ENCODE measurements around the gene ARL14. TPM values are rescaled to one million over a fixed set of nuclear protein-coding genes. Genes with fewer than 3 reads are reported as not detected.
"Not testable (repeated sequence)": the region's sequence is repeated elsewhere in the genome, so short reads cannot be mapped to it uniquely, and the experiment has no call there.

ARL14 gene
- total and polyA plus RNA-seq, 12 donors, result 0.17 to 0.27 (median 0.20) TPM; not detected in 8

DNA sequence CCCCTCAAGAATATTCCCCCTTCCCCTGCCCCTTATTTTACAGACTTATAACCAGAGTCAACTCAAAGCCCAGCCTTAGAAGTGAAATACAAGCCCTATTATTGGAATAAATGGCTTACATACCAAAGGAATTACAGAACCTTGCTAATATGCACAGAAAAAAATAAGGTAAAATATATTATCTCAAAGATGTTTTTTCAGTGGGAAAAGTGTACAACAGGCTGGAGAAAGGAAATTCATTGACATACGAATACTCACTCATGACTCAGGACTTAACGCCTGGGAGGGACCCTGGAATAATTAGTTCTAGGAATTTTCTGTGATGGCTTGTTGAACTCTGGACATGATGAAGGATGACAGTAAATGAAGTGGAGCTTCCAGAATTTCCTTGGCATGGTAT, 27.0 kb downstream of the ARL14 start:
- no peaks in the 10 kb centered on the region for H3K36me3 ChIP-seq (replicated peaks in 1 of 2)
- intact Hi-C loops (cut with DNase I), result loop anchor here (10.0 kb wide), 2 partner anchors 241 to 721 kb away; no protein-coding TSS in a partner anchor
- H3K27me3 ChIP-seq, result no peaks in the 10 kb centered on the region
- no peaks in the 10 kb centered on the region for H3K9me3 ChIP-seq (replicated peaks in 1 of 3)
- peaks cover 0 to 3% of the 10 kb centered on the region in 2 donors for H3K4me1 ChIP-seq (replicated peaks in 1 of 2)
- TF ChIP-seq, protein P1, sequence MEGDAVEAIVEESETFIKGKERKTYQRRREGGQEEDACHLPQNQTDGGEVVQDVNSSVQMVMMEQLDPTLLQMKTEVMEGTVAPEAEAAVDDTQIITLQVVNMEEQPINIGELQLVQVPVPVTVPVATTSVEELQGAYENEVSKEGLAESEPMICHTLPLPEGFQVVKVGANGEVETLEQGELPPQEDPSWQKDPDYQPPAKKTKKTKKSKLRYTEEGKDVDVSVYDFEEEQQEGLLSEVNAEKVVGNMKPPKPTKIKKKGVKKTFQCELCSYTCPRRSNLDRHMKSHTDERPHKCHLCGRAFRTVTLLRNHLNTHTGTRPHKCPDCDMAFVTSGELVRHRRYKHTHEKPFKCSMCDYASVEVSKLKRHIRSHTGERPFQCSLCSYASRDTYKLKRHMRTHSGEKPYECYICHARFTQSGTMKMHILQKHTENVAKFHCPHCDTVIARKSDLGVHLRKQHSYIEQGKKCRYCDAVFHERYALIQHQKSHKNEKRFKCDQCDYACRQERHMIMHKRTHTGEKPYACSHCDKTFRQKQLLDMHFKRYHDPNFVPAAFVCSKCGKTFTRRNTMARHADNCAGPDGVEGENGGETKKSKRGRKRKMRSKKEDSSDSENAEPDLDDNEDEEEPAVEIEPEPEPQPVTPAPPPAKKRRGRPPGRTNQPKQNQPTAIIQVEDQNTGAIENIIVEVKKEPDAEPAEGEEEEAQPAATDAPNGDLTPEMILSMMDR (IDR thresholded peaks at IDR 0.05), result no peak
- no peak for TF ChIP-seq POLR2A (IDR thresholded peaks at IDR 0.05)
- no peak overlapping the region for H3K4me3 ChIP-seq
- WGBS, 4 donors, result 78 to 88% (median 82%) methylated on average over 2 of the region's 2 CpGs
- DNase-seq, result no peak
- no peak overlapping the region for H3K27ac ChIP-seq

DNA sequence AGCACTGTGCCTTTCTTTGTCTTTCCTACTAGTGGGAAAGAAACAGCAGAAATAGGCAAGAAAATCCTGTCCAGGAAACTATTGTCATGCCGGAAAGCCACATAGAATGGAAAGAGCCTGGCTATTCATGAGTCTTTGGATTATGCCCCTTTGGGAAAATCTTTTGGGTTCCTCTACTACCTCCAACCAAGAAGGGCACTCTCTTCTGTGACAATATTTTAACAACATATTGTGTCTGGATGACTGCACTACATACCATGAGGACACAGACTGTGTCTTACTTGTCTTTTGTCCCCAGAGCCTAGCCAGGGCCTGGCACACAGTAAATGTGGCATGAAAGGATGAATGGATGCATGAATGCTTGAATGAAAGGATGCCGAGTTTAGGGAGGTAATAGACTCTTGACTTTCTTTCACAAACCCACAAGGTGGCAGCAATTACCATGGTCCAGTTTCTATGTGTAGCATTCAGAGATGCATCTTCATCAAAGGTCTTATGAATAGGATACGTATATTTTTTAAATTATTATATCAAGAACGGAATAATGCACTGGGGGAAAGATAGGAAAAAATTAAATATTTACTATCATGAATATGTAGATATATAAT, 30.3 kb downstream of the ARL14 start:
- peak in 6 of 7 donors; percentile 39 to 63 (median 52) for DNase-seq
- H3K36me3 ChIP-seq (replicated peaks in 1 of 2), result no peaks in the 10 kb centered on the region
- no peaks in the 10 kb centered on the region for H3K9me3 ChIP-seq (replicated peaks in 1 of 3)
- no peak overlapping the region for H3K27ac ChIP-seq
- 16 to 20% (median 19%) methylated on average over 4 of the region's 4 CpGs for WGBS, 4 donors
- TF ChIP-seq, protein P1 (IDR thresholded peaks at IDR 0.05), result peak; percentile 35 to 80 (median 68)
- TF ChIP-seq POLR2A (IDR thresholded peaks at IDR 0.05), result no peak
- H3K4me3 ChIP-seq, result no peak overlapping the region
- intact Hi-C loops (cut with DNase I), result loop anchor here (5.0 to 10.0 kb wide), 3 partner anchors 235 to 718 kb away; no protein-coding TSS in a partner anchor
- H3K27me3 ChIP-seq, result no peaks in the 10 kb centered on the region
- no peaks in the 10 kb centered on the region for H3K4me1 ChIP-seq (replicated peaks in 1 of 2)

DNA sequence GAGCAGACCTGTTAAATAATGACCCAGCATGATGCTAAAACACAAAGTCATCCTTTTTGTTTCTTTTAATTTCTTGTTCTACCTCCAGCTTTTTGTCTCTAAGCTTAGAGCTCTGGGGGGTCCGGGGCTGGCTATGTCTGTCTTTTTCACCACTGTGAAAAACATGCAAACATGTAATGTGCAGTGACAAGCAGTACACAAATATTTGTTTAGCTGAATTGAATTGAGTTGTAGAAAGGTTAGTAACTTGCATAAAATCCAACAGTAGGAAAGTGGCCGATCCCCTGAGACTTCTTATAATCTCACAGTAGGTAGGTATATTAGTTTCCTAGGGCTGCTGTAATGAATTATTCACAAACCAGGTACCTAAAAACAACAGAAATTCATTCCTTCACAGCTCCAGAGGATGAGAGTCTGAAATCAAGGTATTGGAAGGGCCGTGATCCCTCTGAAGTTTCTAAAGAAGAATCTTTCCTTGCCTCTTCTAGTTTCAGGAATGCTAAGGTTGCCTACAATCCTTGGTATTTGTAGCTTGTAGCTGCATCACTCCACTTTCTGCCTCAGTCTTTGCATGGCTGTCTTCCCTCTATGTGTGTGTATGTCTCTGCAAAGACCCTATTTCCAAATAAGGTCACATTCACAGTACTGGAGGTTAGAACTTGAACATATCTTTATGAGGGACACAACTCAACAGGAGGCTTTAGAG, 32.7 kb downstream of the ARL14 start:
- intact Hi-C loops (cut with DNase I), result loop anchor here (5.0 to 10.0 kb wide), 3 partner anchors 233 to 715 kb away; no protein-coding TSS in a partner anchor
- DNase-seq, result no peak
- H3K27me3 ChIP-seq, result no peaks in the 10 kb centered on the region
- no peak overlapping the region for H3K4me3 ChIP-seq
- 87 to 92% (median 90%) methylated on average over 3 of the region's 3 CpGs for WGBS, 4 donors
- H3K36me3 ChIP-seq (replicated peaks in 1 of 2), result no peaks in the 10 kb centered on the region
- TF ChIP-seq, protein P1 (IDR thresholded peaks at IDR 0.05), result no peak
- TF ChIP-seq POLR2A (IDR thresholded peaks at IDR 0.05), result no peak
- no peaks in the 10 kb centered on the region for H3K4me1 ChIP-seq (replicated peaks in 1 of 2)
- H3K9me3 ChIP-seq (replicated peaks in 1 of 3), result no peaks in the 10 kb centered on the region
- H3K27ac ChIP-seq, result no peak overlapping the region

DNA sequence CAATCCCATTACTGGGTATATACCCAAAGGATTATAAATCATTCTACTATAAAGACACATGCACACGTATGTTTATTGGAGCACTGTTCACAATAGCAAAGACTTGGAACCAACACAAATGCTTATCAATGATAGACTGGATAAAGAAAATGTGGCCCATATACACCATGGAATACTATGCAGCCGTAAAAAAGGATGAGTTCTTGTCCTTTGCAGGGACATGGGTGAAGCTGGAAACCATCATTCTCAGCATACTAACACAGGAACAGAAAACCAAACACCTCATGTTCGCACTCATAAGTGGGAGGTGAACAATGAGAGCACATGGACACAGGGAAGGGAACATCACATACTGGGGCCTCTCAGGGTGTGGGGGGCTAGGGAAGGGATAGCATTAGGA, 36.2 kb downstream of the ARL14 start:
- DNase-seq; H3K27me3 ChIP-seq; H3K27ac ChIP-seq; H3K36me3 ChIP-seq (replicated peaks in 1 of 2); H3K9me3 ChIP-seq (replicated peaks in 1 of 3); H3K4me1 ChIP-seq (replicated peaks in 1 of 2); intact Hi-C loops (cut with DNase I); H3K4me3 ChIP-seq: not testable (repeated sequence)
- WGBS, 4 donors, result 77 to 95% (median 89%) methylated on average over 3 of the region's 3 CpGs

All from adrenal gland (tissue), 12 donors.